ENCODE data around the gene NSG2. TPM values are rescaled to one million over a fixed set of nuclear protein-coding genes. Genes with fewer than 3 reads are reported as not detected.

The NSG2 gene
- total RNA-seq, 1 experiment from 2014 or later, result not detected

DNA sequence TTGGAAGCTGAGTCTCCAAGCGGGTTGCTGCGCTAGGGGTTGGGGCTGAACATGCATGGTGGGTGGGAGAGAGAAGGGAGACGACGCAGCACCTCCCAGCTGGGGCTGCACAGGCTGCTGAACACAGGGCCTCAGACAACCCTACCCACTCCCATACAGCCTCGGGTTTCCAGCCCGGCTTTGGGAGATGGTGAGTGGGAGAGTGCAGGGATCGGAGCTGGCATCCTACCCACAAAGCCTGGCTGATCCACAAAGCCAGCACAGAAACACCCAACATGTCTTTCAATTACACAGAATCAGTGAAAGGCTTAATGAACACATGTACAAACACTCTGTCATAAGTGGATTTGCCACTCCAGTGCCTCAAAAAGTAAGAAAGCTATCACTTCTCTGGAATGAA lies 64.8 kb downstream of the NSG2 start:
- H3K9me3 ChIP-seq, result no peaks in the 10 kb centered on the region
- H3K4me1 ChIP-seq, result no peaks in the 10 kb centered on the region
- Mint-ChIP-seq H3K36me3 (ENCODE audit: insufficient read depth, unreplicated experiment) (no peaks in the 10 kb centered on the region), H3K4me1 (ENCODE audit: low read depth, unreplicated experiment) (no peaks in the 10 kb centered on the region), H3K4me3 (ENCODE audit: unreplicated experiment) (no peak overlapping the region), H3K27ac (ENCODE audit: unreplicated experiment) (no peak overlapping the region), H3K9me3 (ENCODE audit: unreplicated experiment) (peaks cover 10% of the 10 kb centered on the region), H3K27me3 (ENCODE audit: insufficient read depth, unreplicated experiment) (peaks cover 41% of the 10 kb centered on the region)
- DNase-seq, result no peak
- intact Hi-C loops (cut with micrococcal nuclease; ENCODE audit: unreplicated experiment), result no loop called here
- POLR2A ChIA-PET, result no interaction called here
- CTCF ChIA-PET, result no interaction called here
- BruUV-seq (replicated peaks), result no TSS peak
- H3K27me3 ChIP-seq (replicated peaks; ENCODE audit: control insufficient read depth, insufficient read depth, low read length), result no peaks in the 10 kb centered on the region; the same call in 1 of the 2 replicates
- no peaks in the 10 kb centered on the region for H3K36me3 ChIP-seq (ENCODE audit: control insufficient read depth, insufficient read depth, low read length)
- TF ChIP-seq, protein P1, sequence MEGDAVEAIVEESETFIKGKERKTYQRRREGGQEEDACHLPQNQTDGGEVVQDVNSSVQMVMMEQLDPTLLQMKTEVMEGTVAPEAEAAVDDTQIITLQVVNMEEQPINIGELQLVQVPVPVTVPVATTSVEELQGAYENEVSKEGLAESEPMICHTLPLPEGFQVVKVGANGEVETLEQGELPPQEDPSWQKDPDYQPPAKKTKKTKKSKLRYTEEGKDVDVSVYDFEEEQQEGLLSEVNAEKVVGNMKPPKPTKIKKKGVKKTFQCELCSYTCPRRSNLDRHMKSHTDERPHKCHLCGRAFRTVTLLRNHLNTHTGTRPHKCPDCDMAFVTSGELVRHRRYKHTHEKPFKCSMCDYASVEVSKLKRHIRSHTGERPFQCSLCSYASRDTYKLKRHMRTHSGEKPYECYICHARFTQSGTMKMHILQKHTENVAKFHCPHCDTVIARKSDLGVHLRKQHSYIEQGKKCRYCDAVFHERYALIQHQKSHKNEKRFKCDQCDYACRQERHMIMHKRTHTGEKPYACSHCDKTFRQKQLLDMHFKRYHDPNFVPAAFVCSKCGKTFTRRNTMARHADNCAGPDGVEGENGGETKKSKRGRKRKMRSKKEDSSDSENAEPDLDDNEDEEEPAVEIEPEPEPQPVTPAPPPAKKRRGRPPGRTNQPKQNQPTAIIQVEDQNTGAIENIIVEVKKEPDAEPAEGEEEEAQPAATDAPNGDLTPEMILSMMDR (IDR thresholded peaks at IDR 0.05; ENCODE audit: insufficient read depth in 1 of 2, low read depth in 1 of 2, low read length in 1 of 2, severe bottlenecking in 1 of 2, unreplicated experiment in 1 of 2), result no peak
- no peak overlapping the region for H3K4me3 ChIP-seq (ENCODE audit: low read depth, low read length)

DNA sequence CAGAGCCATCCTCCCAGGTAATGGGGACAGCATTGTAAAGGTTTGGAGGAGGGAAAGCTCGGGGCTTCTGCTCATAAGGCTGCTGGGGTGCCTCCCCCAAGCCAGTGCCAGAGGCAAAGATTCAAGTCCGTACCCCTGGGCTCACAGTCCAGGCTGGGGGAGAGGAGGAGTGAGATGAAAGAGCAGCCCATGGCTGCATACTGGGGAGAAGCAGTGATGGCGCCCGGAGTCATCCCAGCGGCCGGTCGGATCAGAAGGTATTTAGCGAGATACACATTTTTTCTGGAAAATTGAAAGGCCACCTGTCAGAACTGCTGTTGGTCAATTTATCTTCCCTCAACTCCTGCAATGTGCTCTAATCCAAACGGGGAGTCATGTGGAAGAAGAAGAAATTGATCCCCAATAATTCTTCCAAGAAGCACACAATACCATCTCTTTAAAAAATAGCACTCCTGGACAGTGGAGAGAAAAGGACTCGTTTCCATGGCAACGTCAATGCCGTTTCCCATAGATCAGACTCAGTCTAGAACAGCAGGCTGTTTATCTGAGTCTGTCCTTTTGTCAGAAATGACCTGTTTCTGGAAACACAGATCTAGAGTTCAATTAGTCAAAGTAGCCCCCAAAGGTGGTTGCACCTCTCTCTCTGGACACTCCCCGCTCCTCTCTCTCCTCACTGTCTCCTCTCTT lies 65.9 kb downstream of the NSG2 start:
- Histone ChIP-seq H3K4me3 (ENCODE audit: low read depth, low read length) (no peak overlapping the region), H3K9me3 (no peaks in the 10 kb centered on the region), H3K36me3 (ENCODE audit: control insufficient read depth, insufficient read depth, low read length) (no peaks in the 10 kb centered on the region), H3K27me3 (replicated peaks; ENCODE audit: control insufficient read depth, insufficient read depth, low read length) (no peaks in the 10 kb centered on the region; the same call in 1 of the 2 replicates), H3K4me1 (no peaks in the 10 kb centered on the region)
- TF ChIP-seq, protein P1 (IDR thresholded peaks at IDR 0.05; ENCODE audit: insufficient read depth in 1 of 2, low read depth in 1 of 2, low read length in 1 of 2, severe bottlenecking in 1 of 2, unreplicated experiment in 1 of 2), result no peak
- no peak for DNase-seq
- no peak overlapping the region for H3K4me3 Mint-ChIP-seq (ENCODE audit: unreplicated experiment)
- intact Hi-C loops (cut with micrococcal nuclease; ENCODE audit: unreplicated experiment), result no loop called here
- BruUV-seq (replicated peaks), result no TSS peak
- no peaks in the 10 kb centered on the region for H3K4me1 Mint-ChIP-seq (ENCODE audit: low read depth, unreplicated experiment)
- H3K9me3 Mint-ChIP-seq (ENCODE audit: unreplicated experiment), result peaks cover 10% of the 10 kb centered on the region
- no peaks in the 10 kb centered on the region for H3K36me3 Mint-ChIP-seq (ENCODE audit: insufficient read depth, unreplicated experiment)
- peaks cover 43% of the 10 kb centered on the region for H3K27me3 Mint-ChIP-seq (ENCODE audit: insufficient read depth, unreplicated experiment)
- ChIA-PET POLR2A (no interaction called here), CTCF (no interaction called here)
- H3K27ac Mint-ChIP-seq (ENCODE audit: unreplicated experiment), result no peak overlapping the region

DNA sequence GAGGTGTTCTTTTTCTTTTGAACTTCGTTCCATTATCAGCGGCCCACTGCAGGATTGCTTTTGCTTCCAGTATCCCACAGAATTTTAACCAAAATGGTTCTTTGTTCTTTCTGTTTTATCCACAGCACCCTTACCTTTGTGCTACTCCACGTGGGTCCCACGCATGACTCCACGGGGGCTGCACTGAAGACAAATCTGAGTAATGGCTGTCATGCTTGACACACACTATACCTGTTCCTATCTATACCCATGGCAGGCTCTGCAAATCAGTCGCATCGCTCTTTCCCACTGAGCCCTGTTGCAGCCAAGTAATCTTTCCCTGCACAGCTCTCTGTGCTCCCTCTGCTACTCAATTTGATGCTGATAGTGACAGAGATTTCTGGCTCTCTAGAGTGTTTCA lies 69.7 kb downstream of the NSG2 start:
- POLR2A ChIA-PET, result no interaction called here
- no TSS peak for BruUV-seq (replicated peaks)
- intact Hi-C loops (cut with micrococcal nuclease; ENCODE audit: unreplicated experiment), result no loop called here

More for the DNA sequence above, 69.7 kb downstream of the NSG2 start:
- Mint-ChIP-seq H3K36me3 (ENCODE audit: insufficient read depth, unreplicated experiment) (no peaks in the 10 kb centered on the region), H3K4me3 (ENCODE audit: unreplicated experiment) (no peak overlapping the region), H3K27me3 (ENCODE audit: insufficient read depth, unreplicated experiment) (peaks cover 33% of the 10 kb centered on the region), H3K4me1 (ENCODE audit: low read depth, unreplicated experiment) (no peaks in the 10 kb centered on the region), H3K27ac (ENCODE audit: unreplicated experiment) (no peak overlapping the region), H3K9me3 (ENCODE audit: unreplicated experiment) (peaks cover 10% of the 10 kb centered on the region)
- TF ChIP-seq, protein P1 (IDR thresholded peaks at IDR 0.05; ENCODE audit: insufficient read depth in 1 of 2, low read depth in 1 of 2, low read length in 1 of 2, severe bottlenecking in 1 of 2, unreplicated experiment in 1 of 2), result no peak
- Histone ChIP-seq H3K9me3 (no peaks in the 10 kb centered on the region), H3K36me3 (ENCODE audit: control insufficient read depth, insufficient read depth, low read length) (no peaks in the 10 kb centered on the region), H3K4me3 (ENCODE audit: low read depth, low read length) (no peak overlapping the region), H3K4me1 (no peaks in the 10 kb centered on the region), H3K27me3 (replicated peaks; ENCODE audit: control insufficient read depth, insufficient read depth, low read length) (no peaks in the 10 kb centered on the region)
- no peak for DNase-seq
- CTCF ChIA-PET, result no interaction called here

All from Caco-2 (cell line).